ENCODE data around the gene GPR17.

GRCh38 chr2:127598711-127599110, 47.2 kb upstream of the GPR17 start:
- TF ChIP-seq CTCF (IDR thresholded peaks at IDR 0.05) (no peak), POLR2A (IDR thresholded peaks at IDR 0.05) (no peak)

Measured in thyroid gland (tissue), 4 donors.